ENCODE results near the gene PRKCH. TPM values are rescaled to one million over a fixed set of nuclear protein-coding genes. Genes with fewer than 3 reads are reported as not detected.

Gene PRKCH
- total and polyA plus RNA-seq, 9 of the 15 experiments (the other 6 are each of a cell fraction or from before 2014, with no cell fraction given) = 0.61 to 4.4 (median 4.0) TPM

DNA sequence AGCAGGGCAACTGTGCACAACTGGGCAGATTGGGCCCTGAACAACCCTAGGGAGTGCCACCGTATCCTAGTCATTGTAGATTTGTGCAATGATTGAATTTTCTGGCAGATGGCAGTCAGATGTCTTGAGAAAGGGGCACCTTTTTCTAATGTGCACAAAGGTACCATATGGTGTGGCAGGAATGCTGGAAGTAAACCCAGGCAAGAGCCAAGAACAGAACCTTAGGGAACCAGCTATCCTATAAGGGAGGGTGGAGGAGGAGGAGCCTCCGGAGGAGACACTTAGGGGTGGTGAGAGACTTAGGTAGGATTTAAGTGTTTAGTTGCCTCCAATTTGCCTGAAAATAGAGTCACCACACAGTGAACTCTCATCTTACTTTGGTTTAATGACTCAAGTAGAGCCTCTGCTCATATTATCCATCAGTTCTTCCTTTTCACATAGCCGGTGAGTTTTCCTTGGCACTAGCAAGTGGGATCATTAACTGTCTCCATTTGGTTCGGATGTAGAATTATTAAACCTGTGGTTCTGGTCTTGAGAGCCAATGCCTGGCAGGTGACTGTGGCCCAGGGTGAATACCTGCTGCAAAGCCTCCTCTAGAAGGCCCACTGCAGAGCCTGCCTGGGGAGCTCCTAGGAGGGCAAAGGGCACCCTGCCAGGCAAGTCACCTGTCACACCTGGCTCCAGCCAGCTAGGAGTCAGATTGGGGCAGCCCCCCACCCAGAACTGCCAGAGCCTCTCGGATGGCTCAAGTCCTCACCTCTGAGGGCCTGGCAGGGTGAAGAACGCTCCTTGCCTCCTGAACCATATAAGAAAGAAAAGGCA, 189.6 kb downstream of the PRKCH start:
- 31% methylated on average over 6 of the region's 6 CpGs for WGBS (ENCODE audit: insufficient coverage, low coverage, missing lambda C conversion rate)
- no peak overlapping the region for H2AFZ ChIP-seq (ENCODE audit: low read depth, low read length)
- BruUV-seq (replicated peaks) = no TSS peak
- POLR2A ChIA-PET = interaction anchor here (1.6 kb wide), 1 partner anchor 11 kb away, joined by 3 read pairs; no protein-coding TSS in a partner anchor
- H3K36me3 ChIP-seq (ENCODE audit: control insufficient read depth, insufficient read depth, low read length) = no peaks in the 10 kb centered on the region
- H3K27me3 ChIP-seq (ENCODE audit: control insufficient read depth in 2 of 2, insufficient read depth in 2 of 2, low read length in 2 of 2) = no peaks in the 10 kb centered on the region
- ATAC-seq (no peak), FAIRE-seq (no peak), DNase-seq (ENCODE audit: extremely low read depth in 1 of 4, low spot score in 3 of 4) (no peak)
- intact Hi-C loops (cut with micrococcal nuclease) = no loop called here
- H3K9me3 ChIP-seq (replicated peaks; ENCODE audit: control insufficient read depth, insufficient read depth, low read depth, low read length) = no peaks in the 10 kb centered on the region
- no peak overlapping the region for H3K27ac ChIP-seq (ENCODE audit: extremely low read depth, low read depth, low read length)
- no peak overlapping the region for H3K9ac ChIP-seq (ENCODE audit: insufficient read depth in 1 of 2, low read depth in 2 of 2, low read length in 2 of 2)
- H3K4me2 ChIP-seq (ENCODE audit: insufficient read depth, low read length) = no peak overlapping the region
- H3K9me1 ChIP-seq (ENCODE audit: control insufficient read depth, insufficient read depth, low read length) = no peaks in the 10 kb centered on the region
- no peaks in the 10 kb centered on the region for H4K20me1 ChIP-seq (replicated peaks; ENCODE audit: control insufficient read depth, insufficient read depth, low read length)
- H3K4me1 ChIP-seq (replicated peaks in 1 of 2; ENCODE audit: control insufficient read depth in 2 of 2, insufficient read depth in 2 of 2, low read length in 2 of 2) = no peaks in the 10 kb centered on the region; a peak in 1 of 5 replicates
- in situ Hi-C loops (cut with MboI) = no loop called here
- H3K4me3 ChIP-seq = no peak overlapping the region
- H3K79me2 ChIP-seq (ENCODE audit: control insufficient read depth, insufficient read depth, low read length) = no peaks in the 10 kb centered on the region
- CTCF ChIA-PET (ENCODE audit: low intra/inter-chr PET ratio) = no interaction called here
- TF ChIP-seq MGA (IDR thresholded peaks at IDR 0.05) = no peak
- TF ChIP-seq SIN3A (IDR thresholded peaks at IDR 0.05; ENCODE audit: borderline replicate concordance in 2 of 2, control insufficient read depth in 1 of 2, low read depth in 2 of 2, low read length in 2 of 2) = no peak
- TF ChIP-seq, protein P1, sequence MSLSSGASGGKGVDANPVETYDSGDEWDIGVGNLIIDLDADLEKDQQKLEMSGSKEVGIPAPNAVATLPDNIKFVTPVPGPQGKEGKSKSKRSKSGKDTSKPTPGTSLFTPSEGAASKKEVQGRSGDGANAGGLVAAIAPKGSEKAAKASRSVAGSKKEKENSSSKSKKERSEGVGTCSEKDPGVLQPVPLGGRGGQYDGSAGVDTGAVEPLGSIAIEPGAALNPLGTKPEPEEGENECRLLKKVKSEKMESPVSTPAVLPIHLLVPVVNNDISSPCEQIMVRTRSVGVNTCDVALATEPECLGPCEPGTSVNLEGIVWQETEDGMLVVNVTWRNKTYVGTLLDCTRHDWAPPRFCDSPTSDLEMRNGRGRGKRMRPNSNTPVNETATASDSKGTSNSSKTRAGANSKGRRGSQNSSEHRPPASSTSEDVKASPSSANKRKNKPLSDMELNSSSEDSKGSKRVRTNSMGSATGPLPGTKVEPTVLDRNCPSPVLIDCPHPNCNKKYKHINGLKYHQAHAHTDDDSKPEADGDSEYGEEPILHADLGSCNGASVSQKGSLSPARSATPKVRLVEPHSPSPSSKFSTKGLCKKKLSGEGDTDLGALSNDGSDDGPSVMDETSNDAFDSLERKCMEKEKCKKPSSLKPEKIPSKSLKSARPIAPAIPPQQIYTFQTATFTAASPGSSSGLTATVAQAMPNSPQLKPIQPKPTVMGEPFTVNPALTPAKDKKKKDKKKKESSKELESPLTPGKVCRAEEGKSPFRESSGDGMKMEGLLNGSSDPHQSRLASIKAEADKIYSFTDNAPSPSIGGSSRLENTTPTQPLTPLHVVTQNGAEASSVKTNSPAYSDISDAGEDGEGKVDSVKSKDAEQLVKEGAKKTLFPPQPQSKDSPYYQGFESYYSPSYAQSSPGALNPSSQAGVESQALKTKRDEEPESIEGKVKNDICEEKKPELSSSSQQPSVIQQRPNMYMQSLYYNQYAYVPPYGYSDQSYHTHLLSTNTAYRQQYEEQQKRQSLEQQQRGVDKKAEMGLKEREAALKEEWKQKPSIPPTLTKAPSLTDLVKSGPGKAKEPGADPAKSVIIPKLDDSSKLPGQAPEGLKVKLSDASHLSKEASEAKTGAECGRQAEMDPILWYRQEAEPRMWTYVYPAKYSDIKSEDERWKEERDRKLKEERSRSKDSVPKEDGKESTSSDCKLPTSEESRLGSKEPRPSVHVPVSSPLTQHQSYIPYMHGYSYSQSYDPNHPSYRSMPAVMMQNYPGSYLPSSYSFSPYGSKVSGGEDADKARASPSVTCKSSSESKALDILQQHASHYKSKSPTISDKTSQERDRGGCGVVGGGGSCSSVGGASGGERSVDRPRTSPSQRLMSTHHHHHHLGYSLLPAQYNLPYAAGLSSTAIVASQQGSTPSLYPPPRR (CRISPR knock-in tag; IDR thresholded peaks at IDR 0.05; ENCODE audit: borderline replicate concordance) = no peak
- no peak for TF ChIP-seq POLR2A (conservative IDR thresholded peaks at IDR 0.05)
